ENCODE results near the gene OGFOD2.

Gene OGFOD2

DNA sequence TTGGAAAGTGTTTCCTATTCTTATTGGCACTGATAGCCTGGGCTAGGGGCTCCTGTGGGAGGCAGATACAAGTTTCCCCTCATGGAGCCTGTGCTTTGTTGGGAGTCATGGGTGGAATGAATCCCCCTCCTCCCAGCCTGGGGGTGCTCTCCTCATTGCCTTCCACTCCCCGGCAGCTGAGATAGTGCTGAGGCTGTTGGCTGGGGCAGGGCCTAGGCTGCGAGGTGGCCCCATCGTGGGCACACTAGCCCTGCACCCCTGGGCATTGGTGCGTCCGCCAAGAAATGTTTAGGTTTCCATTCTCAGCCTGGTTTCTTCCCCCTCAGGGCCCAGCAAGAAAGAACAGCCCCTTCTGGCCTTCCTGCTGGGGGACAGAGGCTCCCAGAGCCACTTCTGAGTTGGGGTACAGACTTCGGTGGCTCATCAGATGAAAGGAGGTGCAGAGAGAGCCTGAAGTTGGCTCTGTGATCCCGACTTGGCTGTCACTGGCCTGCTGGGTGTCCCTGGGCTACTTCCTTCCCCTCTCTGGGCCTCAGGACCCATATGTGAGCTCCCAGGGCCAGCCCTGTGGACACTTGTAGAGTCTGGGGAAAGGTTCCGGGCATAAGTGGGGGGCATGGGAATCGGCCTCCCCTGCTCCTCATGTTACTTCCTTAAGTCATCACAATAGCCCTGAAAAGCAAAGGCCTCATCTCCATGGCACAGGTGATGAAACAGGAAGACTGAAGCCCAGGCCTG lies 2.8 kb downstream of the OGFOD2 start:
- no peak for DNase-seq

DNA sequence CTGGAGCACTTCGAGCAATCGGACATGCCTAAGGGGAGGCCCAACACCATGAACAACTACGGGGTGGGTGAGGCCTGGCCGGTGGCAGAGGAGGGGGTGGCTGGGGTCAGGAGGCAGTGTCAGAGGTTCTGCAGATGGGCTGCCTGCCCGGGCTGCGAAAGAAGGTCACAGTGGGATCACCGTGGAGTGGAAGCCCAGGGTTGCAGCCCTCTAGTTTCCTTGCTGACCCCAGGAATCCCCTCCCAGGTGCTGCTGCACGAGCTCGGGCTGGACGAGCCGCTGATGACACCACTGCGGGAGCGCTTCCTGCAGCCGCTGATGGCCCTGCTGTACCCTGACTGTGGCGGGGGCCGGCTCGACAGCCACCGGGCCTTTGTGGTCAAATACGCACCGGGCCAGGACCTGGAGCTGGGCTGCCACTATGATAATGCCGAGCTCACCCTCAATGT lies 3.5 kb downstream of the OGFOD2 start:
- DNase-seq: no peak

DNA sequence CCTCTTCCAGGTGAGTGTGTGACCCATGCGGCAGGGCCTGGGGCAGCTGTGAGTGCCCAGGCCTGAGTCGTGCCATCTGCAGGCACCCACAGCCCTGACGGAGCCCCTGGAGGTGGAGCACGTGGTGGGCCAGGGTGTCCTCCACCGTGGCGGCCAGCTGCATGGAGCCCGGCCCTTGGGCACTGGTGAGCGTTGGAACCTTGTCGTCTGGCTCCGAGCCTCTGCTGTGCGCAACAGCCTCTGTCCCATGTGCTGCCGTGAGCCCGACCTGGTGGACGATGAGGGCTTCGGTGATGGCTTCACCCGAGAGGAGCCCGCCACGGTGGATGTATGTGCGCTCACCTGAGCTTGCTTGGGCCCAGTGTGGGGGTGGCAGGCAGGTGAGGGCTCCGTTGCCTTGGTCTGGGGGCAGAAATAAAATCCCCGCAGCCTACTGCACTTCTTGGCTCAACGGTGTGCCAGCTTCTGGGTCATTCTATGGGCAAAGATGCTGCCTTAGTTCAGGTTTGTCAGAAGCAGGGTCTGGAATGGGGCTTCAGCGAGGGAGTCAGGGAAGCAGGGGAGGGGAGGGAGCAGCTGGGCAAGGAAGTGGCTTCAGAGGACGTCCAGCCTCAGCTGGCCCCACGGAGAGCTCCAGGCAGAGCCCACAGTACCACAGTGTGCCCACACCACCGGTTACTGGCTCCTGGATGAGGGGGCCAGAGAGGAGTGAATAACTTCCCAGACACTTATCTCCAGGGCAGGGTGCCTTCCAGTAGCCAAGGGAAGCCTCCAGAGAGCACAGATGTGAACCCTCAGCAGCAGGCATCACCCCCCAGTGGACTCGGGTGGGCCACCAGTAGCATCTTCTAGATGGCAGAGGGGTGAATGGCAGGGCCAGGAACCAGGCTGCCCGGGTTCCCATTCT lies 4.2 kb downstream of the OGFOD2 start:
- DNase-seq: no peak

DNA sequence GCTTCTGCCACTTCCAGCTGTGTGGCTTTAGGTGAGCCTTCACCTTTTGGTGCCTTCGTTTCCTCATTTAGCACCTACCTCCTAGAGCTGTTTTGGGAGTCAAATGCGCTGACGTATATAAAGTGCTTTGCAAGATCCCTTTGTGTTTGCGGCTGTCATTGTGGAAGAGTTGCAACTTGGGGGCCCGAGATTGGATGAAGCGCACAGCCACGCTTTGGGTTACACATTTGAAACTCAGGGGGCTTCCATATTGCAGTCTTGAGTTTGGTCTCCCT lies 4.8 kb downstream of the OGFOD2 start:
- peak; percentile 45 for DNase-seq

DNA sequence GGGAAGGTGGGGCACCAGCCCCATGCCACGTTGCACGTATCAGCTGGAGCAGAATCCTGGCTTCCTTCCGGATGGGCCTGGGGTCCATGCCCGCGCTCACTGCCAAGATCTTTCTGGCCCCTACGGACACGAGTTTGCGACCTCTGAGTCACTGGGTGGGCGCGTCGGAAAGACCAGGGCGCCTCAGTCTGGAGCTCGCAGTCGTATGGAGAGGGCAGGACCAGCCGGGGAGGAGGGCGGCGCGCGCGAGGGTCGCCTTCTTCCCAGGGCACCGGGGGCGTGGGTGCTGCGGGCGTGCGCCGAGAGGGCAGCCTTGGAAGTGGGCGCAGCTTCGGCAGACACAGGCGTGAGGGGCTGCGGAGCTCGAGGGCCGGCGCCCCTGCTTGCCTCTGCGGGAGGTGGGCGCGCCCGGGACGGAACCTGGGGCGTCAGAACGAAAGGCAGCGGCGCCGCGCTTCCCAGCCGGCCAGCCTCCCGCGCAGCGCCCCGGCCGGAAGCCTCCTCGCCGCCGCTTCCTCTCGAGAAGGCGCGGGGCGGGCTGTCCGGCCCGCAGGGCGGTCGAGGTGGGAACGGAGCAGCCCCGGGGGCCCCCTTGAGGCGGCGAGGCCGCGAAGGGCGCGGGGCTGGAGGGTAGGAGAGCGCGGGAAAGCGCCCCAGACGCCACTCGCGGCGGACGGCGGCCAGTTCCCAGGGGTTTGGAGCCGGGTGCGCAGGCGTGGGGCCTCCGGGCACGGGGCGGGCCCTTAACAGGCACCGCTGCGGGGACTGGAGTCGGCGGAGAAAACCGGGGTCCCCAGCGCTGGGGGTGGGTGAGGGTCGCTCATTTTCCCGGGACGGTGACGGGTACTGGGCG lies 5.4 kb downstream of the OGFOD2 start, which contains the start of gene ARL6IP4:
Gene ARL6IP4, plus strand, starts transcription at position 499 of the 853 bp plus-strand sequence. CDS start 459 bp downstream, outside the sequence.
- DNase-seq: peak; percentile 71

DNA sequence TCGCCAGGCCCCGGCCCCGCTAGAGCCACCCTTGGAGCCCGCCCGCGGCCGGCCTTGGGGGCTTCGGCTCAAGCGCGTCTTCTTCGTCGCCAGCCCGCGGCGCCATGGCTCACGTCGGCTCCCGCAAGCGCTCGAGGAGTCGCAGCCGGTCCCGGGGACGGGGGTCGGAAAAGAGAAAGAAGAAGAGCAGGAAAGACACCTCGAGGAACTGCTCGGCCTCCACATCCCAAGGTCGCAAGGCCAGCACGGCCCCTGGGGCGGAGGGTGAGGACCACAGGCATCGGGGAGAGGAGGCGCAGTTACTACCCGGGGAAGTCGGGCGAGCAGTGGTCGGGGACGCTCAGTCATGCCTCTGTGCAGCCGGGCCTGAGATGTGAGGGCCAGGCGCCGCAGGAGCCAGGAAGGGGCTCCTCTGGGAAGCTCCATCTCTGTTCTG lies 6.0 kb downstream of the OGFOD2 start:
- DNase-seq: peak; percentile 44

DNA sequence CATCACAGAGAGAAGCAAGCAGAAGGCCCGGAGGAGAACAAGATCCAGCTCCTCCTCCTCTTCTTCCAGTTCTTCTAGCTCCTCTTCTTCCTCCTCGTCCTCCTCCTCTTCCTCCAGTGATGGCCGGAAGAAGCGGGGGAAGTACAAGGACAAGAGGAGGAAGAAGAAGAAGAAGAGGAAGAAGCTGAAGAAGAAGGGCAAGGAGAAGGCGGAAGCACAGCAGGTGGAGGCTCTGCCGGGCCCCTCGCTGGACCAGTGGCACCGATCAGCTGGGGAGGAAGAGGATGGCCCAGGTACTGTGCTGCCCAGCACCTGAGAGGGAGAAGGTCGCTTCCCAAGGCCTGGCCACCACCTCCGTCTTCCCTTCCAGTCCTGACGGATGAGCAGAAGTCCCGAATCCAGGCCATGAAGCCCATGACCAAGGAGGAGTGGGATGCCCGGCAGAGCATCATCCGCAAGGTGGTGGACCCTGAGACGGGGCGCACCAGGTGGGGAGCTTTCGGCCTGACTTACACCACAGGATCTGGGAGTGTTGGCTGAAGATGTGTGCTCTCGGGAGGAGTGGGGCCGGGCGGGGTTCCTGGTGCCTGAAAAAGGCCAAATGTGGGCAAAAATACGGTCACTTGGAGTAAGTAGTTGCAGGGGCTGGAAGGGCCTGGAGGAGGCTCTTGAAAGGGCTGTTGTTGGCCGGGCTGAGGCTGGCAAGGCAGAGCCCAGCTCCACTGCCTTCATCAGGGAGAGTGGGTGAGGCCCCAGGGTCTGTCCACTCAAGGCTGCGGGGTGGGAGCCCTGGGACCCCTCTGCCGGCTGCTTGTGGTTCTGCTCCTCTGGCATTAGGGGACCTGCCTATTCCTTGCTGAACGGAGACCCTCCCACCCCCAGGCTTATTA lies 6.8 kb downstream of the OGFOD2 start:
- DNase-seq: no peak

DNA sequence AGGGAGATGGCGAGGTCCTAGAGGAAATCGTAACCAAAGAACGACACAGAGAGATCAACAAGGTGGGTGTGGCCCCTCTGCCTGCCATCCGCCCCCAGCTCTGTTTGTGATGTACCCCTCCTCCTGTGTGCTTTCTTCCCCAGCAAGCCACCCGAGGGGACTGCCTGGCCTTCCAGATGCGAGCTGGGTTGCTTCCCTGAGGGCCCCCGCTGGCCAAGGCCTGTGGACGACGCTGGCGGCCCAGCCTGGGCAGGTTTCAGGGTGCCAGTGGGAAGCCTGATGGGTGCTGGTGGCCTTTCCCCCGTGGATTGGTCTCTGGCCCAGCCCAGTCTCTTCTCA lies 7.4 kb downstream of the OGFOD2 start:
- DNase-seq: no peak

DNA sequence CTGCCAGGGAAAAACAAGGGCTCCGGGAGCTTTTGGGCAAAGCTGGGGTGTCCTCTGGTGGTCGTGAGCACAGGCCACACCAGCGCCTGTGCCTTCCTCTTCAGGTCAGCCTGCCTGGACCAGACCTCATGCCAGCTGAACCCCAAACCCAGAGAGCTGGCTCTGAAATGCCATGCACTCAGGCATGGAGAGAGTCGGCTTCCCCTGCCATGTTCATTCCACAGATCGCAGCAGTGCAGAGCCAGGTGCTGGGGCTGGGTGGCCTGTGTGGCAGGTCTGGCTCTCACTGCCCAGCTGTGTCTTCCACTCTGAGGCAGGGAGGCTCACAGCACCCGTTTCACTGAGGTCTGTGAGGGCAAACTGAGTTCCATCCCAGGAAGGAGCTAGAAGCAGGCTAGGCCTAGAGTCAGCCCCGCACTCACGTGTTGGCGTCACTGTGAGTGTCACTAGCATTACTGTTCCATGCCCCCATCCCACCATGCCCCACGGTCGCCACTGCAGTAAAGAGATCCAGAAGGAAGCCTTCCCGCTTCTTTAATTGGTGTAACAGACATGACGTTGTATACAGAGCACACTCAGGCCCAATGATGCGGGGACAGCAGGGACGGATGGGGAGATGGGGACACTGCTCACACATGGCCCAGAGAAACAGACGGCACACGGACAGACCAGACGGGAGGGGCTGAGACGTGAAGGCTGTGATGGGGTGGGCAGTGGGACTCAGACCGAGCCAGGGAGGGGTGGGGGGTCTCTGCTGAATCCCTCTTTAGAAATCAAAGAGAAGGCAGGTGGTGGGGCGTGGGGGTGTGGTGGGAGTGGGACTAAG lies 8.1 kb downstream of the OGFOD2 start:
- DNase-seq: no peak

DNA sequence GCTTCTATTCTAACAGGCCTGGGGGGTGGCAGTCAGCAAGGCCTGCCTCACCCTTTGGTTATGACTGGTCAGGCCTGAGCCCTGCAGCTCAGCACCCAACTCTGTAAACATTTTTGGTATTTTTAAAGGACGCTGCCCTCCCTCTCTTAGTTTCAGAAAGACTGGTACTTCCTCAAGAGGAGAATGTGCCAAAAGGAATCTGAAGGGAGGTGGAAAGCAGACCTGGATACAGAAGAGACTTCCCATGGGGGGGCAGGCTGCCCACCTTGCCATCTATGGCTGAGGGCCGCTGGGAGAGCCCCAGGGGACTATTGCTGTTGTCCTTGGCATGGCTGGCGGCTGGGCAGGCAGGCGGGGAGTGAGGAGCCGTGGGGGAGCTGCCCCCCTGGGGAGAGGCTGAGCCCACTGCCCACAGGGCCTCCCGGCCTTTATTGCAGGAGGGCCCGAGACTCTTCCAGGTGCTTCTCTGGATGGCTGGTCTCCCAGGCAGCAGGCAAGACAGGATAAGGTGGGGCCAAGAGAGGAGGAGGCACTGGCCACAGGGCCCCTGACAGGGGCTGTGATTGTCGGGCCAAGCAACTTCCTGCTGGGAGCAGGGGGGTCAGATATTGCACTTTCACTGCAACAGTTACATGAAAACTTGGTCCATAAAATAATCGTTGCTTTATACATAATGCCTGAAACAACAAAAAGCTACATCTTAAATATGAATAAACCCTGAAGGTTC lies 8.9 kb downstream of the OGFOD2 start:
- no peak for DNase-seq

DNA sequence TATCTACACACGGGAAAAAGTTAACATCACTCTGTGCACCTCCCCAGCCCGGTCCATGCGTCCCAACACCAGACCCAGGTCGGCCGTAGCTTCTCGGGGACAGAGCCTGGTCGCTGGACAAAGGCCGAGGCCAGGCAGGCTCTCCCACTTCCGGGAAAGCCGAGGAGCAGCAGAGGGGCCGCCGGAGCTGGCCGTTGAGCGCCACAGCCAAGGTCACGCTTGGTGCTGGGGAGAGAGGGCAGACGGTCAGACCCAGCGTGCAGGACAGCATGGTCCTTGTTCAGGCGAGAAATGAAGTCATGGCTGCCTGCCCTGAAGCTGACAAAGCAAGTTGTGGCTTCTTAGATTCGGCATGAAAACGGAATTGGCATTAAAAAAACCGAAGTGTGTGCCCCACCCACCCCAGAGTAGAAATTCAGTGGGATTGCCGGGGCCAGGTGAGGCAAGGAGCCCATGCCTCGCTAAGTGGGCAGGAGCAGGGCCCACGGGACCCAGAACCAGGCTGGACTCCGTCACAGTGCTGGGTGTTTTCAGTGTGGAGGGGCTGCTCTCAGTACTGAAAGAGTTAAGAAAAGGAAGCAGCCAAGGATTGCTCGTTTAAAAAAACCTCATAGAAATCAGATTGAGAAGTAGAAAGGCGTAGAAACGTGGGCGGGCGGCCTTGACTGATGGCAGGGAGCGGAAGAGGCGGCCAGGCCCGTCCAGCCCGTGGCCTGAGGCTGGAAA lies 9.7 kb downstream of the OGFOD2 start:
- DNase-seq: no peak

DNA sequence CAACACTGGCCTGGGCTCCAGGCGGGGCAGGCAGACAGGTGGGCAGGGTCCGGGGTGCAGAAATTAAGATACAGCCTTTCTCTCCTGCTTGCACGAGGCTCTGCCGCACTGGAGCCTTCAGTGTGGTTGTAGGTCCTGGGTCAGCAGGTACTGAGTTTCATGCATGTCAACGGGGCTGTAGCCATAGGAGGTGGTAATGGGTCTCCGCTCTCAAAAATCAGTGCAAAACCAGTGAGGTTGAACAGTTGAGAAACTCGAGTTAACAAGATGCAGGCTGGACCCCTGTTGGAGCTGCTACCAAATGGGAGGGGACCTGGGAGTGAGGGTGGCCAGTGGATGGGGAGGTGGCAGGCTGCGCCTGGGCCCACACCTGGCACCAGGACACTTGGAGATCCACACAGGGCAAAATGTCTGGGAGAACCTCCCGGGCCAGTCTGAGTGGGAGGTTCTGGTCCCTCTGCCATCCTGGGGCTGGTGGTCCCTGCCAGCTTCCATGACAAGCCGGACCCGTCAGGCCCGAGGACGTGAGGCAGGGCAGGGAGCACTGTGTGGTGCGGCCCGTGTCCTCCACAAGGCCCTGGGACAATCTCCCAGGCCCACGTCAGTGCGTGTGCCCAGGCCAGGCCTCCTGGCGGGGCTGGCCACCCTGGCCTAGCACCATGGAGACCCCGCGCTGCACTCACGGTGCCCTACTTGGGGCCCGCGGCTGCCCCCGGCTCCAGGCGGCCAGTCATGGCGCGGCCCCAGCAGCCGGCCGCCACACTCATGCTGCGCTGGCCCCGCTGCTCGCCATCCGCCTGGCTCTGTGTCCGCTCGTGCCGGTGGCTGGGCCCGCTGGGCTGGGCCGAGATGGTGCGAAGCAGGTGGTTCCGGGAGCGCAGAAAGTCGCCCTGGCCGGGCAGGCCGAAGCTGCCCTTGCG lies 10.6 kb downstream of the OGFOD2 start:
- no peak for DNase-seq

DNA sequence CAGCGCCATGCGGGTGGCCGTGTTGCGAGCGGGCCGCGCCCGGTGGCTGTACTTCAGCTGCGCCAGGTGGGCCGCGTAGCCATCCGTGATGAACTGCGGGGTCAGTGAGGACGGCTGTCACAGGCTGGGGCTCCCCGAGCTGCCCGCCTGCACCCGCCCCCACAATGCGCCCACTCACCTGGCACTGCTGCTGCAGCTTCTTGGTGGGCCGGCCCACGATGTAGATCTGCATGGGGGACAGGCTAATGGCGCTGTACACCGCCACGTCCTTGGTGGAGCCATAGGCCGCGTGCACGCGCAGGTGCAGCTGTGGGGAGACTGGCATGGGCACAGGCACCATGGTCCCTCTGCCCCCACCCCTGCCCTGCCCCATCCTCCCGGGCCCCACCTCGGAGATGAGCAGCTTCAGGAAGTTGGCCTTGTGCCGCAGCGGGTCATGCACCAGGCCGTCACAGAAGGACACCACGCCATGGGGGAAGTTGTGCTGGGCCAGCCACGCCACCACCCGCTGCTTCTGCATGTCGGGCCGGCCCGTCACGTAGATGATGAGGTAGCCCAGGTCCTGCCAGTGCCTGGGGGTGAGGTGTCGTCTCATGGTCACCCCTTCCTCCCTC lies 11.3 kb downstream of the OGFOD2 start:
- no peak for DNase-seq

DNA sequence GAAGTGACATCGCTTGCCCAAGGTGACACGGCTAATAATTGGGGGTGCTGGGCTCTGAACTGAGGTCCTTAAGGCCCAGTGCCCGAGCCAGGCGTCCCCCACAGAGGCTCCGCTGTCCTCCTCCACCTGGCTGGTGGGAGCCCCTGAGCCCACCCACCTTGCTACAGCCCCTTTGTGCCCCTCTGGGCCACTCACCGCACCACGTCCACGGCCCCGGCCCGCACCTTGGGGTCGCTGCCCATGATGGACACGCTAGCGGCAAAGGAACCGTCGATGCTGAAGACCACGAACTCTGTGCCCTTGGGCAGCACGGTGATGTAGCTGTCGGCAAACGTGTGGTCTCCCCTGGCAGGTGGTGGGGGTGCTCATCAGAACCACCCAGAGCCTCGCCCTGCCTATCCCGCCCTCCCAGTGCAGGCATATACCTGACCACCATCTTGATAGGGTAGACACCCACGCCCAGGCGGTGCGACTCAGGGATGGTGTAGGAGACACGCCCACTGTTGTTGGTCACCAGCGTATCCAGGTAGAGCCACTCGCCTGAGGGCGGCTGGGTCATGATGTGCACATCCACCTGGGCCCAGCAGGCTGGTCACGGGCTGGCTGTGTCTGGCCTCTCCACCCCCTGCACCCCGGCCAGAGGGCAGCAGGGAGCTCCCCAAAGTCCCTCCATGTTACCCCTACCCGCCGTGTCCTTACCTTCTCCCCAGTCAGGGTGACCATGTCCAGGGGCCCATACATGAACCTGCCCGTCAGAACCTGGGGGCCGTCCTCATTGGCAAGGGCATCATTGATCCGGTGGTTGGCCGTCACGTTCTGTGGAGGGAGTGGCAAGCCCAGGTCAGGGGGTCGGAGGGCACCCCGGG lies 12.3 kb downstream of the OGFOD2 start:
- DNase-seq: no peak

DNA sequence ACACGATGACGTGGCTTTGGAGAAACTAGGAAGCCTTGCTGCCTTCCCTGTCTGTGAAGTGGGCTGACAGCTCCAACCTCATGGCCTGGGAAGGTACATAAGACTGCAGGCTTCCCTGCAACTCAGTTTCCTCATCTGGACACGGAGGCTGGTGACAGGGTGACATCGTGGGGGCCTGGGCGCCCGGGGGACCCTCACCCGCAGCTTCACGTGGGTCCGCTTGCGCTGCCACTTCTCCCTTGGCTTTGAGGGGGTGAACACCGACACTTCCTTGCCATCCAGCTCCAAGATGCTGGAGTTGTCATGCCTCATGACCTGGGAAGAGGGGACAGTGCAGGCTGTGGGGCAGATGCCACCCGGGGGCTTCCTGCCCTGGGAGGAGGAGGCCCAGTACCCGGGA lies 13.0 kb downstream of the OGFOD2 start:
- no peak for DNase-seq

DNA sequence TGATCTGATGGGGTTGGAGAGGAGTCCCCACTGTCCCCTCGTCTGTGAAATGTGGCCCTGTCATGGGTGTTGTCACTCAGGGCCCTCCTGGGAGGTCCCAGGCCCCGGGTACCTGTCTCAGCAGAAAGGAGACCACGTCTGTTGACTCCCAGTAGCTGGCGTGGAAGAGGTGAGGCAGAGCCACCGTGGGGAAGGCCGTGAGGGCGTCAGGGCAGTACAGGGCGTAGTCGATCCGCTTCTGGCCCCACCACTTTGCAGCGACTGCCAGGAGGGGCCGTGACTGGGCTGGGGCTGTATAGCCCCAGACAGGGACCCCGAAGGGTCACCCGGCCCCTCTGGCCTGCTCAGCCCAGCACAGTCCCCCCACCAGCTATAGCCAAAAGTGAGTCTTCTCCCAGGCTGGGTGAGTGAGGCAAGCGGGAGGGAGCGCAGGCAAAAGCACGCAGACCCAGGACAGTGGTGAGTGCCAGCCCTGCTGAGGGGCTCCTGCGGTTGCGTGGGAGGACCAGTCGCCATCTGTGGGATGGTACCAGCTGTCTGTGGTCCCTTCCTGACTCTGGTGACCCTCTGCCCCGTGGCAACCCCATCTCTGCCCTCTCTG lies 13.7 kb downstream of the OGFOD2 start:
- no peak for DNase-seq

Data from NCI-H2171 treated with DMSO at 0.1 percent for 48 hours (cell line).